ENCODE measurements around the gene TRIM27.

DNA sequence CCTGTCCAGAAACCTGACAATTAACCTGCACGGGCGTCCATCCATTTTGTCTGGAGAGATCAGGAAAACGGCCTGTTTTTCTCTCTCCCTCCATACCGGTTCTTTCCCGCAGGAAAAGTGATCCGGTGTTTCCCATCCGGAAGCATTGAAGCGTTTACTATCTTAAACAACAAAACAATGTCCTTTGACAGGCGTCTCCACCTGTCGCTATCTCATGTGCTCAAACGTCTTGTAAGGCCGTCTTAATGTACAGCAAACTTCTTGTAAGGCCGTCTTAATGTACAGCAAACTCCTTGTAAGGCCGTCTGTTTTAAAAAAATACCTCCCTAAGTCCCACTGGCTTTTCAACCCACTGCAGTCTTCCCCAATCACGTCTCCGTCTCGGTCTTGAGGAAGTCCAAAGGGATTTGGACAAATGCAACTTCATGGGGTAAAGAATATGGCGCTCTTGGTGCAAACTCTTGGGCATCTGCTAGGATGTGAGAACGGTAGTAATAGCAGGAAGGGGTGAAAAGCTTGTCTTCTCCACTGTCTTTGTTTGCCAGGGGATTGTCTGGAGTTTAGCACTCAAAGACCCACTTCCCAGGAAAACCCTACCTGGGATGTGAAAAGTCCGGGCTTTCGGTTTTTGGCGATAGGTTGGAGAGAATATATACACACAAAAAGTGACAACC lies 29.9 kb upstream of the TRIM27 start:
- no peak for TF ChIP-seq ASH2L (IDR thresholded peaks at IDR 0.05; ENCODE audit: borderline replicate concordance, low read depth)
- no peak for TF ChIP-seq EZH2 (IDR thresholded peaks at IDR 0.05; ENCODE audit: borderline replicate concordance, control insufficient read depth, low read depth, low read length)
- TF ChIP-seq, protein P1, sequence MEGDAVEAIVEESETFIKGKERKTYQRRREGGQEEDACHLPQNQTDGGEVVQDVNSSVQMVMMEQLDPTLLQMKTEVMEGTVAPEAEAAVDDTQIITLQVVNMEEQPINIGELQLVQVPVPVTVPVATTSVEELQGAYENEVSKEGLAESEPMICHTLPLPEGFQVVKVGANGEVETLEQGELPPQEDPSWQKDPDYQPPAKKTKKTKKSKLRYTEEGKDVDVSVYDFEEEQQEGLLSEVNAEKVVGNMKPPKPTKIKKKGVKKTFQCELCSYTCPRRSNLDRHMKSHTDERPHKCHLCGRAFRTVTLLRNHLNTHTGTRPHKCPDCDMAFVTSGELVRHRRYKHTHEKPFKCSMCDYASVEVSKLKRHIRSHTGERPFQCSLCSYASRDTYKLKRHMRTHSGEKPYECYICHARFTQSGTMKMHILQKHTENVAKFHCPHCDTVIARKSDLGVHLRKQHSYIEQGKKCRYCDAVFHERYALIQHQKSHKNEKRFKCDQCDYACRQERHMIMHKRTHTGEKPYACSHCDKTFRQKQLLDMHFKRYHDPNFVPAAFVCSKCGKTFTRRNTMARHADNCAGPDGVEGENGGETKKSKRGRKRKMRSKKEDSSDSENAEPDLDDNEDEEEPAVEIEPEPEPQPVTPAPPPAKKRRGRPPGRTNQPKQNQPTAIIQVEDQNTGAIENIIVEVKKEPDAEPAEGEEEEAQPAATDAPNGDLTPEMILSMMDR (IDR thresholded peaks at IDR 0.05 in 2 of 3, conservative IDR thresholded peaks at IDR 0.05 in 1 of 3; ENCODE audit: control insufficient read depth in 2 of 3, extremely low read depth in 1 of 3, insufficient read depth in 1 of 3, low read depth in 3 of 3, low read length in 3 of 3) = no peak
- TF ChIP-seq, protein P2, sequence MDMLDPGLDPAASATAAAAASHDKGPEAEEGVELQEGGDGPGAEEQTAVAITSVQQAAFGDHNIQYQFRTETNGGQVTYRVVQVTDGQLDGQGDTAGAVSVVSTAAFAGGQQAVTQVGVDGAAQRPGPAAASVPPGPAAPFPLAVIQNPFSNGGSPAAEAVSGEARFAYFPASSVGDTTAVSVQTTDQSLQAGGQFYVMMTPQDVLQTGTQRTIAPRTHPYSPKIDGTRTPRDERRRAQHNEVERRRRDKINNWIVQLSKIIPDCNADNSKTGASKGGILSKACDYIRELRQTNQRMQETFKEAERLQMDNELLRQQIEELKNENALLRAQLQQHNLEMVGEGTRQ (IDR thresholded peaks at IDR 0.05; ENCODE audit: borderline replicate concordance, low read depth, low read length) = no peak
- TF ChIP-seq RFX5 (IDR thresholded peaks at IDR 0.05; ENCODE audit: low read depth, low read length) = no peak
- TF ChIP-seq, protein P3, sequence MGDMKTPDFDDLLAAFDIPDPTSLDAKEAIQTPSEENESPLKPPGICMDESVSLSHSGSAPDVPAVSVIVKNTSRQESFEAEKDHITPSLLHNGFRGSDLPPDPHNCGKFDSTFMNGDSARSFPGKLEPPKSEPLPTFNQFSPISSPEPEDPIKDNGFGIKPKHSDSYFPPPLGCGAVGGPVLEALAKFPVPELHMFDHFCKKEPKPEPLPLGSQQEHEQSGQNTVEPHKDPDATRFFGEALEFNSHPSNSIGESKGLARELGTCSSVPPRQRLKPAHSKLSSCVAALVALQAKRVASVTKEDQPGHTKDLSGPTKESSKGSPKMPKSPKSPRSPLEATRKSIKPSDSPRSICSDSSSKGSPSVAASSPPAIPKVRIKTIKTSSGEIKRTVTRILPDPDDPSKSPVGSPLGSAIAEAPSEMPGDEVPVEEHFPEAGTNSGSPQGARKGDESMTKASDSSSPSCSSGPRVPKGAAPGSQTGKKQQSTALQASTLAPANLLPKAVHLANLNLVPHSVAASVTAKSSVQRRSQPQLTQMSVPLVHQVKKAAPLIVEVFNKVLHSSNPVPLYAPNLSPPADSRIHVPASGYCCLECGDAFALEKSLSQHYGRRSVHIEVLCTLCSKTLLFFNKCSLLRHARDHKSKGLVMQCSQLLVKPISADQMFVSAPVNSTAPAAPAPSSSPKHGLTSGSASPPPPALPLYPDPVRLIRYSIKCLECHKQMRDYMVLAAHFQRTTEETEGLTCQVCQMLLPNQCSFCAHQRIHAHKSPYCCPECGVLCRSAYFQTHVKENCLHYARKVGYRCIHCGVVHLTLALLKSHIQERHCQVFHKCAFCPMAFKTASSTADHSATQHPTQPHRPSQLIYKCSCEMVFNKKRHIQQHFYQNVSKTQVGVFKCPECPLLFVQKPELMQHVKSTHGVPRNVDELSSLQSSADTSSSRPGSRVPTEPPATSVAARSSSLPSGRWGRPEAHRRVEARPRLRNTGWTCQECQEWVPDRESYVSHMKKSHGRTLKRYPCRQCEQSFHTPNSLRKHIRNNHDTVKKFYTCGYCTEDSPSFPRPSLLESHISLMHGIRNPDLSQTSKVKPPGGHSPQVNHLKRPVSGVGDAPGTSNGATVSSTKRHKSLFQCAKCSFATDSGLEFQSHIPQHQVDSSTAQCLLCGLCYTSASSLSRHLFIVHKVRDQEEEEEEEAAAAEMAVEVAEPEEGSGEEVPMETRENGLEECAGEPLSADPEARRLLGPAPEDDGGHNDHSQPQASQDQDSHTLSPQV (IDR thresholded peaks at IDR 0.05) = no peak
- no peak for TF ChIP-seq BACH1 (IDR thresholded peaks at IDR 0.05; ENCODE audit: borderline replicate concordance)
- no peak for TF ChIP-seq MYC (IDR thresholded peaks at IDR 0.05; ENCODE audit: insufficient read depth, insufficient read length, insufficient replicate concordance, low read length, severe bottlenecking)
- no peak for TF ChIP-seq POLR2AphosphoS5 (IDR thresholded peaks at IDR 0.05; ENCODE audit: low read length)
- no peak for TF ChIP-seq POLR2A (IDR thresholded peaks at IDR 0.05; ENCODE audit: low read depth, low read length)
- TF ChIP-seq, protein P4, sequence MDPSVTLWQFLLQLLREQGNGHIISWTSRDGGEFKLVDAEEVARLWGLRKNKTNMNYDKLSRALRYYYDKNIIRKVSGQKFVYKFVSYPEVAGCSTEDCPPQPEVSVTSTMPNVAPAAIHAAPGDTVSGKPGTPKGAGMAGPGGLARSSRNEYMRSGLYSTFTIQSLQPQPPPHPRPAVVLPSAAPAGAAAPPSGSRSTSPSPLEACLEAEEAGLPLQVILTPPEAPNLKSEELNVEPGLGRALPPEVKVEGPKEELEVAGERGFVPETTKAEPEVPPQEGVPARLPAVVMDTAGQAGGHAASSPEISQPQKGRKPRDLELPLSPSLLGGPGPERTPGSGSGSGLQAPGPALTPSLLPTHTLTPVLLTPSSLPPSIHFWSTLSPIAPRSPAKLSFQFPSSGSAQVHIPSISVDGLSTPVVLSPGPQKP (IDR thresholded peaks at IDR 0.05; ENCODE audit: low read depth, low read length) = no peak
- no peak for TF ChIP-seq SP1 (IDR thresholded peaks at IDR 0.05; ENCODE audit: low read depth, low read length)
- no peak for TF ChIP-seq ZNF207 (IDR thresholded peaks at IDR 0.05; ENCODE audit: borderline replicate concordance)
- TF ChIP-seq TAF1 (IDR thresholded peaks at IDR 0.05; ENCODE audit: borderline replicate concordance, low read depth, low read length) = no peak
